UCSD-AML1 (cell line): ENCODE results near the gene LIPF.
"Not testable (repeated sequence)": the region's sequence is repeated elsewhere in the genome, so short reads cannot be mapped to it uniquely, and the experiment has no call there.

Source experiments
- DNase-seq: peaks from one replicate; lab custom pipeline; 2025; ENCODE audit not compliant: unreplicated experiment; lab: John Stamatoyannopoulos, UW

Gene LIPF

GRCh38 chr10:88676283-88677060 lies 12.2 kb downstream of the LIPF start:
- DNase-seq: no peak

GRCh38 chr10:88680958-88681357 lies 16.7 kb downstream of the LIPF start:
- DNase-seq: no peak

GRCh38 chr10:88682491-88682890 lies 18.2 kb downstream of the LIPF start:
- no peak for DNase-seq

GRCh38 chr10:88687853-88688467 lies 23.7 kb downstream of the LIPF start:
- no peak for DNase-seq

- no peak for DNase-seq
Observed at GRCh38 chr10:88689366-88689765, 25.1 kb downstream of the LIPF start.

- DNase-seq: no peak
Observed at GRCh38 chr10:88693392-88694020, 29.3 kb downstream of the LIPF start.

- DNase-seq: no peak
Observed at GRCh38 chr10:88702848-88703597, 38.8 kb downstream of the LIPF start.

GRCh38 chr10:88705958-88706357 lies 41.7 kb downstream of the LIPF start, which contains the start of gene LIPK:
Gene LIPK, plus strand, starts transcription at chr10:88706249. Its CDS starts 18,295 bp downstream, at chr10:88724544.
- no peak for DNase-seq

GRCh38 chr10:88707429-88708155 lies 43.4 kb downstream of the LIPF start:
- no peak for DNase-seq

- not testable (repeated sequence) for DNase-seq
Observed at GRCh38 chr10:88709361-88709760, 45.1 kb downstream of the LIPF start.

- DNase-seq: no peak
Observed at GRCh38 chr10:88715517-88715916, 51.3 kb downstream of the LIPF start.

GRCh38 chr10:88721392-88721791 lies 57.1 kb downstream of the LIPF start:
- DNase-seq: no peak

- DNase-seq: no peak
Observed at GRCh38 chr10:88725798-88726197, 61.6 kb downstream of the LIPF start.

- peak; percentile 33 for DNase-seq
Observed at GRCh38 chr10:88728107-88728763, 64.0 kb downstream of the LIPF start.
